ENCODE measurements around the gene WNT2.

GRCh38 chr7:117248829-117249228 lies 74.0 kb downstream of the WNT2 start:
- TF ChIP-seq CTCF (IDR thresholded peaks at IDR 0.05) (no peak), POLR2A (IDR thresholded peaks at IDR 0.05) (no peak)
